Brain pericyte (primary cell): ENCODE results near the gene C16orf87.

Experiments
- DNase-seq: peaks from one replicate; pipeline ENCODE4 v3.0.0-alpha.2; 2012; ENCODE audit warnings: low read depth, low spot score

C16orf87 gene

DNA sequence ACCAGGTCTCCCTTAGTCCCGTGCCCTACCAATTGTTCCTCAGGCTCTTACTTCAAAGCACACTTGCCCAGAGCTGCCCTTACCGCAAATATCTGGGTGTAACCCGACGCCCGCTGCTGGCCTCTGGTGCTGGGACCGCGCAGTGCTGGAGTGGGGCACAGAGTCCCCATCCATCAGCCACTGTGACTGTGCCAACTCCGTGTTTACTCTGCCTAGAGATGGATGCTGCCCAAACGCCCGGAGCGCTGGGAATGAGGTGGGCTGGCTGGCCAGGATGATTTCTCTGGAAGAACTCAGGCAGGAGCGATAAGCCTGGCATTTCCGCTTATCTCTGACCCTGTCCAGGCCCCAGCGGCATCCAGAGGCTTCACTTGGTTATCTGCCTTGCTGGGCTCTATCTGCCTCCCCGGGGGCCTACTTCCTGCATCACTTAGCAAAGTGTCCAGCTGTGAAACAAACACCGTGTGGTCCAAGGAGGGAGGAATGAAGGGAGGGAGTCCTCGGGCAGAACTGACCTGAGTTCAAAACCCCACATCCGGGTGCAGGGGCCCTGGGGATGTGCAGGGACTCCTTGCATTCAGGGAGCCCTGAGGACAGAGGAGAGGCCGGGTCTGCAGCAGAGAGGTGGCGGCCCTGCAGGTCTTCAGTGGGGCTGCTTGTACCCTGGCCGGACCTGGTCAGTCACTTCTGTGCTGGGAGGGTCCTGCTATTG, 73.5 kb downstream of the C16orf87 start:
- DNase-seq = no peak

DNA sequence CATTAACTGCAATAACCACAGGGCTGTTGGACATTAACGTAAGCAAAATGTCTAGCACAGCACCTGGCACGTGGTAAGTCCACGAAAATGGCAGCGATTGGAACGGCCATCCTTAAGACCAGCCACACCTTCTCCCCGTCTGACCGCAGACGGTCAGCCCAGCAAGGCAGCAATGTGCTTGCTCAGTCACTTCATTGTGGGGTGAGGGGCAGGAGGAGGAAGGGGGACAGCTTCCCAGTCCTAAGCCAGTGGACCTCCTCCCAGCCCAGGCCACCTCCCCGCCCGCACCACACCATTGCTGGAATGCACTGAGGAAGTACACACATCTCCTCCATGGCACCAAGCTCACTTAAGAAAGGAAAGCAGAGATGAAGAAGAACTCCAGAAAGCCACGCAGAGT, 74.2 kb downstream of the C16orf87 start:
- DNase-seq = no peak

DNA sequence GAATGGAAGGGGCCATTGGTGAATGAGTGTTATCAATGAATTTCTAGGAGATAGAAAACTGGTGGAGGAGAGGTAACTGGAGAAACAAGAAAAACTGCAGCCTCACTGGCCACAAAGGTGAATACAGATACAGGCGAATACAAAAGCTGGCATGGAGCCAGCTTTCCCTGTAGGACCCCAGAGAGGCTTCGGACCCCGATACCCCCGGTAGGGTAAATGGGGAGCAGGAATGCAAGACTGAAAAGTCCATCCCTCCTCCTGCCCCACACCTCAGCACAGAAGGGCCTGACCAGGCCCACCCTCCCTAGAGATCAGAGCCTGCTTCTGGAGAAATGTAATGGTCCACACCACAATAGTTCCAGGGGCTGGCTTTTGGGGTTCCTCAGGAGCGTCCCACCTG, 78.0 kb downstream of the C16orf87 start:
- no peak for DNase-seq

DNA sequence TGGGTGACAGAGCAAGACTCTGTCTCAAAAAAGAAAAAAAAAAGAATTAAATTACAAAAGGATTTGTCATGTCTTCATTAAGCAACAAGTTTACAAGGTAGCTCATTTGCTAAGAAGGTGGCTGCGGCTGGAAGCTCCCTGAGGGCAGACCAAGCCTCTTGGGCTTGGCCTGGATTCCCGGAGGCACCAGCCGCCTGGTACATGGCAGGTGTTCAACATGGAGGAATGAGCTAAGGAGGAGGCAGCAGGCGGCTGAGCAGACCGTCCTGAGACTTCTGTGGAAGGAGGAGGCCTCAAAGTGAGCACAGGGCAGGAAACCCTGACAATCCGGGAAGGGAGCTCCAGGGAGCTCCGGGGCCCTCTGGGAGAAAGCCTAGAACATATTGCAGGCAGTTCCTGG, 79.6 kb downstream of the C16orf87 start:
- DNase-seq = no peak

DNA sequence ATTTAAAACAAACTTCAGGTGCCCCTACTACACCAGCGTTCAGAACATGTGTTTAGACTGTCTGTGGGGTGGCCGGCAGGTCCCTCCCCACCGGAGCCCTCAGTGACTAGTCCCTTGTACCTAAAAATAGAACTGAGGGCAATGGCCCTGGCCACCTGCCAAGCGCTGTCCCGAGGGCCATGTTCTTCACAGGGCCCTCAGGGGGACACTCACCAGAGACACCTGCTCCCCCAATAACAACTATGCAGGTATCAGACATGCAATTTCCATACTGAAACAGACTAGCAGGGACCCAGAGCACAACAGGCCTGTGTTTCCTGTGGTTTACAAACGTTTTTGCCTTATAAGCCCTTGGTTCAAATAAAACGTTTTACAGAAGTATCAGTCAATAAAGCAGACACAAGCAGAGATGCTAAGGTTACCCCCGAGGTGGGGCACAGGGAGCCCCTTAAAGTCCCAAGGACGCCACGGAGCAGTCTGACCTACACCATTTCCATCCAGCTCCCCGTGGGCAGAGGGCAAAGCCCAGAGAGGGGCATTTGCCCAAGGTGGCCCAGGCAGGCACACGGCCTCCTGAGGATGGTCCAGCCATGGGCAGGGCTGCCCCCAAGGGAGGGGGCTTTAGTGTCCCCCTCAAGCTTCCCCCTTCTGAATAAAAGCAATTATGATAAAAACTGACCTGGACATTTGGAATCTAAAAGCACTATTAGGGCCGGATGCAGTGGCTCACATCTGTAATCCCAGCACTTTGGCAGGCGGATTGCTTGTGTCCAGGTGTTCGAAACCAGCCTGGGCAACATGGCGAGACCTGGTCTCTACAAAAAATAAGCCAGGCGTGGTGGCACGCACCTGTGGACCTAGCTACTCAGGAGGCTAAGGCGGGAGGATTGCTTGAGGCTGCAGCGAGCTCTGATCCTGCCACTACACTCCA, 81.9 kb downstream of the C16orf87 start:
- DNase-seq = no peak

DNA sequence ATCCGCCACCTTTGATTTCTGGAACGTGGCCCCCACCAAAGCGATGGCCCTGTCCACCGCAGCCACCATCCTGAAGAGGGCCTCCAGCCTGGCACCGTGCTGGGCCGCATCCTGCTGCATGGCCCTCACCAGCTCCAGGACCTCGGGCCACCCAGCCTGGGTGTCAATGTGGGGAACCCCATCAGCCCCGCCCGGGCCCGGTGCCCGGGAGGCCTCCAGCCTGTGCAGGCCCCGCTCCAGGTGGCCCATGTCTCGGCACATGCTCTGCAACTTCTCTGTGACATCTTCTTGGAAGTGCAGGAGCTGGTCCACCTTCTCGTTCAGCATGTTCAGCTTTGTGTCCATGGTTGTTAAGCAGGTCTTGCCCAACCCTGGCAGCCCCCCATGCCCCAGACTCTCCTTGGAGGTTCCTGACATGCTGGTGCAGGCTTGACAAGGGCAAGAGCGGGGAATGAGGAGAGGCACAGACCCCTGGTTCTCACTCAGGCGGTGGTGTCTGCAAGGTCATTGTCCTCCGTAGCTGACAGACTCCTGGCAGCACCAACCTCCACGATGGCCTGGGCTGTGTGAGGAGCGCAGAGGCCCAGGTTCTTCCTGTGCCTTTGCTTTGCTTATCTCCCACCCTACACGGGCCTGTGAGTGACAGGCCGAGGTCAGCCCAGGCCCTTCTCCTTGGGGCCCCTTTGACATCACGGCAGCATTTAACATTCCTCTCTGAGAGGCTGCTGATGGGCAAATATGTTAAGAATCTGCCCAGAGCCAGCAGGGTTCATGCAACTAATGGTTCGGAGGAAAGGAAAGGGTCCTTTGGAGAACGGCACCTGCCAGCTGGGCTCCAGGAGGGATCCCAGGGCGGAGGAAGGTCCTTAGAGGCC, 83.0 kb downstream of the C16orf87 start, which contains the start of gene MYLK3:
MYLK3 (minus strand) TSS at position 568 of the 875 bp plus-strand sequence; CDS start at position 417, 151 bp downstream.
- DNase-seq = no peak

DNA sequence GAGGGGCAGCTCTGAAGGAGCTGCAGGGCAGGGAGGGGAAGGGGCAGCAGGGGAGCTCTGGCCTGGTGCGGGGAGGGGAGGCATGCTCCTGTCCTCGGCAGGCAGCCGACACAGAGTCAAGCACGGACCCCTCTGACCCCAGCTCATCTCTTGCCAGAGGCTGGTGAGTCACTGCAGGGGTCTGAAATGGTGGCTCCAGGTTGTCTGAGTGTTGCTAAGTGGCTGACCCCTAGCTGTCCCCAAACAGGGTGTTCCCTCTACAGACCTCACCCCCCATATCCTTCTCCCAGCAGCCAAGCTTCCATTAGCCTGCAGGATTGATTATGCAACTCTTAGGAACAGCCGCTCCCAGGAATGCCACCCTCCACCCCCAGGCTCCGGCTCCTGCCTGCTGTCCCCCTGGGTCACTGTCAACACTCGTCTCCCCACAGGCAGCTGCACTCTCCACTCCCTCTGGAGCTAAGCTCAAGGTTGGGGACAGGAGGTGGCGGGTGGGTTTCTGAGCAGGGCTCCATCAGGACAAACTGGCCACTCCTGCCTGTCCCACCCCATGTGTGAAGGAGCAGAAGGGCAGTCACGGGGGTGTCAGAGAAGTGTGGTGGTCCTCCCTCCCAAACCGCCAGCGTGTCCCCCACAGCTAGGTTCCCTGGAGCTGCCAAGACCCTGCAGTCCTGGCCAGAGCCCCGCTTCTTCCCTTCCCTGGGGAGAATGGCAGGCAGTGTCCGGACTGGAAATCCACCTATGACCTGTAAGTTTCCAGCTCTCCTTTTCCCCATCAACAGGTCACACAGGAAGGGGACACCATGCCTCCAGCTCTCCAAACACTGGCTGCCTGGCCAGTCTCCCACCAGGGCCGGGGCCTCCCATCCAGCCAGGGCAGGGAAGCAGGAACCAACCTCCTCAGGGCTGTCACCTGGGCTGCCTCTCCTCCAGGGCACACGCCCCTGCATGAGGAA, 83.9 kb downstream of the C16orf87 start:
- DNase-seq = no peak
